Retina (tissue), 1 donor: ENCODE data around the gene DYSF.

Experiments
- DNase-seq: peaks from one replicate; pipeline ENCODE4 v3.0.0-alpha.2; 2016

The DYSF gene

GRCh38 chr2:71578767-71579342 is 125.5 kb downstream of the DYSF start:
- DNase-seq = no peak

GRCh38 chr2:71581026-71581425 is 127.7 kb downstream of the DYSF start:
- DNase-seq = no peak

GRCh38 chr2:71583876-71584275 is 130.5 kb downstream of the DYSF start:
- no peak for DNase-seq

- no peak for DNase-seq
These were observed 133.1 kb downstream of the DYSF start for GRCh38 chr2:71586471-71586870.

- DNase-seq = no peak
These were observed 134.2 kb downstream of the DYSF start for GRCh38 chr2:71587509-71588073.

- DNase-seq = no peak
These were observed 135.3 kb downstream of the DYSF start for GRCh38 chr2:71588497-71589170.

- DNase-seq = no peak
These were observed 136.4 kb downstream of the DYSF start for GRCh38 chr2:71589763-71590162.

- DNase-seq = no peak
These were observed 137.7 kb downstream of the DYSF start for GRCh38 chr2:71591044-71591443.

GRCh38 chr2:71592181-71592711 is 138.9 kb downstream of the DYSF start:
- DNase-seq = no peak

GRCh38 chr2:71595569-71595968 is 142.2 kb downstream of the DYSF start:
- DNase-seq = no peak

- peak; percentile 82 for DNase-seq
These were observed 142.7 kb downstream of the DYSF start for GRCh38 chr2:71596011-71596410.

GRCh38 chr2:71597756-71598155 is 144.4 kb downstream of the DYSF start:
- DNase-seq = no peak

- no peak for DNase-seq
These were observed 145.2 kb downstream of the DYSF start for GRCh38 chr2:71598526-71598925.

- no peak for DNase-seq
These were observed 145.7 kb downstream of the DYSF start for GRCh38 chr2:71599038-71599437.

- DNase-seq = no peak
These were observed 146.4 kb downstream of the DYSF start for GRCh38 chr2:71599646-71600236.

- DNase-seq = peak; percentile 57
These were observed 147.2 kb downstream of the DYSF start for GRCh38 chr2:71600555-71600954.

GRCh38 chr2:71601136-71602114 is 148.1 kb downstream of the DYSF start:
- no peak for DNase-seq

- no peak for DNase-seq
These were observed 148.7 kb downstream of the DYSF start for GRCh38 chr2:71602115-71602495.

- no peak for DNase-seq
These were observed 149.2 kb downstream of the DYSF start for GRCh38 chr2:71602581-71602980.

- DNase-seq = no peak
These were observed 150.0 kb downstream of the DYSF start for GRCh38 chr2:71603311-71603811.

- no peak for DNase-seq
These were observed 150.7 kb downstream of the DYSF start for GRCh38 chr2:71603851-71604725.
